ENCODE data around the gene RBM47. TPM values are rescaled to one million over a fixed set of nuclear protein-coding genes. Genes with fewer than 3 reads are reported as not detected.

Gene RBM47
- total RNA-seq, 1 donor from 2014 or later, result 105 TPM

DNA sequence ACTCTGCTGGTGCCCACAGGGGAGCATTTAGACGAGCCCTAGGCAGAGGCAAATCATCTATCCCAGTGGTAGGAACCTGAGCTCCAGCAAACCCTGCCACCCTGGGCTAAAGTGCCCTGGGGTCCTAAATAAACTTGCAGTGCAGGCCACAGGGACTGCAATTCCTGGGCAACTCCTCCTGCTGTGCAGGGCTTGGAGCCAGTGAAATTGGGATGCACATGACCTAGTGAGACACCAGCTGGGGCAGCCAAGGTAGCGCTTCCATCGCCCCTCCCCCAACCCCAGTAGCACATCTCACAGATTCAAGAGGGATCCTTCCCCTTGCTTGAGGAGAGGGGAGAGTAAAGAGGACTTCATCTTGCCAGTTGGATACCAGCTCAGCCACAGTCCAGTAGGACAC lies 250.4 kb downstream of the RBM47 start:
- DNase-seq (no peak), ATAC-seq (no peak)
- no peak overlapping the region for H3K4me3 ChIP-seq
- no peaks in the 10 kb centered on the region for H3K9me3 ChIP-seq
- H3K36me3 ChIP-seq, result no peaks in the 10 kb centered on the region
- H3K27me3 ChIP-seq, result no peaks in the 10 kb centered on the region
- no peaks in the 10 kb centered on the region for H3K4me1 ChIP-seq
- H3K27ac ChIP-seq, result no peak overlapping the region
- intact Hi-C loops (cut with DNase I), result no loop called here
- TF ChIP-seq, protein P1, sequence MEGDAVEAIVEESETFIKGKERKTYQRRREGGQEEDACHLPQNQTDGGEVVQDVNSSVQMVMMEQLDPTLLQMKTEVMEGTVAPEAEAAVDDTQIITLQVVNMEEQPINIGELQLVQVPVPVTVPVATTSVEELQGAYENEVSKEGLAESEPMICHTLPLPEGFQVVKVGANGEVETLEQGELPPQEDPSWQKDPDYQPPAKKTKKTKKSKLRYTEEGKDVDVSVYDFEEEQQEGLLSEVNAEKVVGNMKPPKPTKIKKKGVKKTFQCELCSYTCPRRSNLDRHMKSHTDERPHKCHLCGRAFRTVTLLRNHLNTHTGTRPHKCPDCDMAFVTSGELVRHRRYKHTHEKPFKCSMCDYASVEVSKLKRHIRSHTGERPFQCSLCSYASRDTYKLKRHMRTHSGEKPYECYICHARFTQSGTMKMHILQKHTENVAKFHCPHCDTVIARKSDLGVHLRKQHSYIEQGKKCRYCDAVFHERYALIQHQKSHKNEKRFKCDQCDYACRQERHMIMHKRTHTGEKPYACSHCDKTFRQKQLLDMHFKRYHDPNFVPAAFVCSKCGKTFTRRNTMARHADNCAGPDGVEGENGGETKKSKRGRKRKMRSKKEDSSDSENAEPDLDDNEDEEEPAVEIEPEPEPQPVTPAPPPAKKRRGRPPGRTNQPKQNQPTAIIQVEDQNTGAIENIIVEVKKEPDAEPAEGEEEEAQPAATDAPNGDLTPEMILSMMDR (IDR thresholded peaks at IDR 0.05), result no peak

DNA sequence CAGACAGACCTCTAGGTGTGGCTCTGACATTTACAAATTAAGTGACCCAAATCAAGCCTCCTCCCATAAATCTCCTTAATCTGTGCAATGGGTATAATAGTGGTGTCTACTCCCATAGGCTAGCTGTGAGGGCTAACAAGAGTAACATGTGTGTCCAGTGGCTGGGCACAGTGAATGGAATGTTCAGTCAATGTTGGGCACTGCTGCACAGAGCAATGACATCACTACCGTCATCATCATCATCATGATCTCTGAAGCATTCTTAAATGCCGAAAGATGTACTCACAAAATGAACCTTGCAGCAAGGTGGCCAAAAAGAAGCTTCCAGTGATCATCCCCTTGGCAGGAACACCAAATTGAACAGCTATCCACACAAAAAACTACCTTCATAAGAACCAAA lies 251.0 kb downstream of the RBM47 start:
- H3K4me1 ChIP-seq, result no peaks in the 10 kb centered on the region
- TF ChIP-seq, protein P1 (IDR thresholded peaks at IDR 0.05), result no peak
- intact Hi-C loops (cut with DNase I), result no loop called here
- no peaks in the 10 kb centered on the region for H3K36me3 ChIP-seq
- no peak for DNase-seq
- no peaks in the 10 kb centered on the region for H3K9me3 ChIP-seq
- H3K27me3 ChIP-seq, result no peaks in the 10 kb centered on the region
- H3K27ac ChIP-seq, result no peak overlapping the region
- H3K4me3 ChIP-seq, result no peak overlapping the region
- ATAC-seq, result no peak

DNA sequence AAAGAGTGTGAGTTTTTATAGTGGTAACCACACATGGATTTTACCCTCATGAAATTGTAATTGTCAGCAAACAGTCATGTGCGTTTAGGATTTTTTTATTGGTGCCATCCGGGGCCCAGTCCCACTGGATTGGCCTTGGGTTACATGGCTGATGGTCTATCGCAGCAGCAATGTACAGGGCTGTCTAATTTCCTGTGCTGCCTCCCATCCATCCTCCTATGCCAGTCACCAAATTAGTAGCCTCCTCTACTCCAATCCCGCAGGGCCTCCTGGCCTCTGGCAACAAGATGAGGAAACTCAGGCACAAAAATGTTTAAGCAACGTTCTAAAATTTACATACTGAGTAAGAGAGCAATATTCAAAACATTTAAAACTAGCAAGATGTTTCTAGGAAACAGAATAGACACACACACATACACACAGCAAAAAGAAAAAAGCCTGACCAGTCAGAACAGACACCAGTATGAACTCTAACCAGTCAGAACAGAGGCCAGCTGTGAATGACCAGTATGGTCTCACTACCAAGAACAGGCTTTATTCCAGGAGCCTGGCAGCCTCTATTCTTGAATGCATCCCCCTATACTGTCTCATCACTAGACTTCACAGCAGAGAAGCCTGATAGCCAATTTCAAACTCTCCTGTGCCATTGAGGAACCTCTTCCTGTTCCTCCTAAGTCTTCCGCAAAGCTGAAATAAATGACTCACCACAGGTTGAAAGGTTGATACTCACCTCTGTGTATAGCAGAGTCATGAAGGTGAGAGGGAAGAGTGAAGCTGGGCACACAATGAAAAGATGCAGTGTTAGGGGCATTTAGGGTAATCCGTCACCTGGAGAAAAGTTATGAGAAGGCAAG lies 251.9 kb downstream of the RBM47 start:
- DNase-seq (no peak), ATAC-seq (no peak)
- intact Hi-C loops (cut with DNase I), result no loop called here
- Histone ChIP-seq H3K36me3 (no peaks in the 10 kb centered on the region), H3K27me3 (no peaks in the 10 kb centered on the region), H3K27ac (no peak overlapping the region), H3K4me3 (no peak overlapping the region), H3K9me3 (no peaks in the 10 kb centered on the region), H3K4me1 (no peaks in the 10 kb centered on the region)
- TF ChIP-seq, protein P1 (IDR thresholded peaks at IDR 0.05), result no peak

DNA sequence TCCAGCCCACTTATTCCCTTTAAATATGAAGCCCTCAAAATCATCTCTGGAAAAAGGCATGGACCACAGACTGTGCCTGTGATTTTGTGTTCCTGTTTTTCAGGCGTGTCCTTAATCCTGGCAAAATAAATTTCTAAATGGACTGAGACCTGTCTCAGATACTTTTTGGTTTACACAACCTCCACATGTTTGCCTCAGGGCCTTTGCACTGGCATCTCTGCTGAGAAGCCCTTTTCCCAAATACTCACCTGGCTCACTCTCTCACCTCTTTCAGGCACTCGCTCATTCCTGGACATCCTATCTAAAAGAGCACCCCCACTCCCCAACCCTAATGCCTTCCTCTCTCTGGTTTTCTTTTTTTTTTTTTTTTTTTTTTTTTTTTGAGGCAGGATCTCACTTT lies 254.0 kb downstream of the RBM47 start:
- no peaks in the 10 kb centered on the region for H3K36me3 ChIP-seq
- TF ChIP-seq, protein P1 (IDR thresholded peaks at IDR 0.05), result no peak
- H3K4me3 ChIP-seq, result no peak overlapping the region
- ATAC-seq, result no peak
- DNase-seq, result no peak
- intact Hi-C loops (cut with DNase I), result no loop called here
- H3K9me3 ChIP-seq, result no peaks in the 10 kb centered on the region
- no peaks in the 10 kb centered on the region for H3K4me1 ChIP-seq
- no peak overlapping the region for H3K27ac ChIP-seq
- H3K27me3 ChIP-seq, result no peaks in the 10 kb centered on the region

DNA sequence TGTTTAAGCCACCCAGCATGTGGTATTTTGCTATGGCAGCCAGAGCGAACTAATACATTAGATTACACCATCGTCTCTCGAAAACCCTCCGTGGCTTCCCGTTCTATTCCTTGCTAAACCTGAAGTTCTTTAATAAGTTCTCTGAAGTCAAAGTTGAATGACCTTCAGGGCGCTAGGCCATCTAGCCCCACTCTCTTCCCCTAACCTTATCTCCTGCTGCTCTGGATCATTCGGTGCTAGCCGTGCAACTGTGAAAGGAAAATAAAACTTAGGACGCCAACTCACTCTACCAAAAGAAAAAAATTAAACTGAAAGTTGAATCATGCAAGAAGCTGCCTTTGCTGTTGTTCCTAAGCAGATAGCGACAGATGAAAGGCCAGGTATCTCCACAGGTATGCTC lies 254.6 kb downstream of the RBM47 start:
- Histone ChIP-seq H3K4me1 (no peaks in the 10 kb centered on the region), H3K27ac (no peak overlapping the region), H3K36me3 (no peaks in the 10 kb centered on the region), H3K4me3 (no peak overlapping the region), H3K9me3 (no peaks in the 10 kb centered on the region), H3K27me3 (no peaks in the 10 kb centered on the region)
- intact Hi-C loops (cut with DNase I), result no loop called here
- TF ChIP-seq, protein P1 (IDR thresholded peaks at IDR 0.05), result no peak
- DNase-seq, result no peak
- ATAC-seq, result no peak

All from upper lobe of right lung (tissue), 1 donor.